Hepatocyte (in vitro differentiated cells): ENCODE data around the gene WDR35.

ENCODE experiments used
- EZH2phosphoT487 ChIP-seq: fragments of 200-600 bp; sonication (generic); IDR thresholded peaks from one replicate; pipeline ENCODE4 v1.6.1; 2018; ENCODE audit warnings: antibody characterized with exemption, mild to moderate bottlenecking, low read depth, moderate library complexity; ENCODE audit not compliant: unreplicated experiment, severe bottlenecking
- TF ChIP-seq, protein P1 (sequence below): fragments of 200-600 bp; sonication (generic); IDR thresholded peaks from 2 replicates; pipeline ENCODE4 v1.5.1; 2016; ENCODE audit warnings: antibody characterized with exemption, mild to moderate bottlenecking; ENCODE audit not compliant: poor library complexity

DNA sequence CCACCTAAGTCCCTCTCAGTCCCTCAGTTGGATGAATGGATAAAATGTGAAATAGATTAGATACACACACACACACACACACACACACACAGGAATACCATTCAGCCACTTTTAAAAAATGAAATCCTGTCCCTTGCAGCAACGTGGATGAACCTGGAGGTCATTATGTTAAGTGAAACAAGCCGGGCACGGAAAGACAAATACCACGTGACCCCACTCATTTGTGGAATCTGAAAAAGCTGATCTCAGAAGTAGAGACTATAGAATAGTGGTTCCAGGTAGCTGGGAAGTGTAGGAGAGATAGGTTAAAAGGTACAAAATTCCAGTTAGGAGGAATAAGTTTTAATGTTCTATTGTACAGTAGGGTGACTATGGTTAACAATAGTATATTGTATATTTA lies 119.1 kb downstream of the WDR35 start:
- TF ChIP-seq, protein P1, sequence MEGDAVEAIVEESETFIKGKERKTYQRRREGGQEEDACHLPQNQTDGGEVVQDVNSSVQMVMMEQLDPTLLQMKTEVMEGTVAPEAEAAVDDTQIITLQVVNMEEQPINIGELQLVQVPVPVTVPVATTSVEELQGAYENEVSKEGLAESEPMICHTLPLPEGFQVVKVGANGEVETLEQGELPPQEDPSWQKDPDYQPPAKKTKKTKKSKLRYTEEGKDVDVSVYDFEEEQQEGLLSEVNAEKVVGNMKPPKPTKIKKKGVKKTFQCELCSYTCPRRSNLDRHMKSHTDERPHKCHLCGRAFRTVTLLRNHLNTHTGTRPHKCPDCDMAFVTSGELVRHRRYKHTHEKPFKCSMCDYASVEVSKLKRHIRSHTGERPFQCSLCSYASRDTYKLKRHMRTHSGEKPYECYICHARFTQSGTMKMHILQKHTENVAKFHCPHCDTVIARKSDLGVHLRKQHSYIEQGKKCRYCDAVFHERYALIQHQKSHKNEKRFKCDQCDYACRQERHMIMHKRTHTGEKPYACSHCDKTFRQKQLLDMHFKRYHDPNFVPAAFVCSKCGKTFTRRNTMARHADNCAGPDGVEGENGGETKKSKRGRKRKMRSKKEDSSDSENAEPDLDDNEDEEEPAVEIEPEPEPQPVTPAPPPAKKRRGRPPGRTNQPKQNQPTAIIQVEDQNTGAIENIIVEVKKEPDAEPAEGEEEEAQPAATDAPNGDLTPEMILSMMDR: no peak
- no peak for TF ChIP-seq EZH2phosphoT487
